Stimulated activated CD8-positive, alpha-beta memory T cell treated with anti-CD3 and anti-CD28 coated beads, Interleukin-12 subunit alpha, Interleukin-12 subunit beta, amount 100 ng/mL, for 1 hour (primary cell): ENCODE measurements around the gene FAM114A2.

Source experiments
- DNase-seq: peaks from one replicate; pipeline ENCODE4 v3.0.0-alpha.2; 2020; ENCODE audit warnings: low read depth

The FAM114A2 gene

DNA sequence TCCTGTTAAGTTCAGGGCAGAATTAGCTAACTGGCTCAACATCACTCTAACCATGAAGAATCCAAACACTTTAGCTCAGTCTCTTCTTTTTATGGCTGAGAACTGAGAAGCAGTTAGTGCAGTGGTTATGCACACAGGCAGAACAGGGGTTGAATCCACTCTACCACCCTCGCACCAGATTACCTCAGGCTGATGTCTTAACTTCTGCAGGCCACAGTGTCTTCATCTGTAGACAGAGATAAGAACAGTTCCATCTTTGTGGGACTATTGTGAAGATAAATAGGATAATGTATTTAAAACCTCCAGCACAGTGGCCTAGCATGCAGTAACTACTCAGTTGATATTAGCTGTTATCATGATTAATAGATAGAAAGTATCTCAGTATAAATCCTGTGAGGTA, 54.8 kb downstream of the FAM114A2 start:
- no peak for DNase-seq

DNA sequence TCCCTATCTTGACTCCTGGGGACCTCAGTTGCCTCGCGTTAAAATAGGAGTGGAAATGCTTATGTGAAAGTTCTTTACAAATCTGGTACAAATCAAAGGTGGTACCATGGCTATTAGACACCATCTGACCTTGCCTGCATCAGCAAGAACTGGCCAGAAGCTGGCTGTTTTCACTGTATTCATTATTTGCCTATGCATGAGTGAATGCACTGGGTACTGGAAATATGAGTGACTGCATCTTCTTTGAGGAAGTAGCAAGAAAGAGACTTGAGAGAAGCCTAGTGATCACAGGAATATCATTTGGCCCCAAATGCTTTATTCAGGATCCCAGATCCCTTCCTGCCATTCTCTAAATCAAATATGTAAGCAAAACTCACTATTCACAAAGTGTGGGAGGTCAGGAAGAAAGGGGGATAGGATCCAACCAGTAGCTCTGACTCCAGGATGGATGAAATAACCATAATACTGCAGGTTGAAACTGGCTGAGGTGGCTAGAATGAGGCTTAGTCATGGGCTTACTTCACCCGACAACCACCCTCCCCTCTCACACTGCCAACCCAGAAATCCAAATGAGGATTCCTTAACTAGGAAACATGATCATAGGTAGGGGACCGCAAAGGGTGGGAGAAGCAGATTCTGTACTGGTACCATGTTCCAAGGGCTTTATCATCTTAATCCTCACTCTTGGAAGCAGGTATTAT, 56.7 kb downstream of the FAM114A2 start:
- DNase-seq: no peak

DNA sequence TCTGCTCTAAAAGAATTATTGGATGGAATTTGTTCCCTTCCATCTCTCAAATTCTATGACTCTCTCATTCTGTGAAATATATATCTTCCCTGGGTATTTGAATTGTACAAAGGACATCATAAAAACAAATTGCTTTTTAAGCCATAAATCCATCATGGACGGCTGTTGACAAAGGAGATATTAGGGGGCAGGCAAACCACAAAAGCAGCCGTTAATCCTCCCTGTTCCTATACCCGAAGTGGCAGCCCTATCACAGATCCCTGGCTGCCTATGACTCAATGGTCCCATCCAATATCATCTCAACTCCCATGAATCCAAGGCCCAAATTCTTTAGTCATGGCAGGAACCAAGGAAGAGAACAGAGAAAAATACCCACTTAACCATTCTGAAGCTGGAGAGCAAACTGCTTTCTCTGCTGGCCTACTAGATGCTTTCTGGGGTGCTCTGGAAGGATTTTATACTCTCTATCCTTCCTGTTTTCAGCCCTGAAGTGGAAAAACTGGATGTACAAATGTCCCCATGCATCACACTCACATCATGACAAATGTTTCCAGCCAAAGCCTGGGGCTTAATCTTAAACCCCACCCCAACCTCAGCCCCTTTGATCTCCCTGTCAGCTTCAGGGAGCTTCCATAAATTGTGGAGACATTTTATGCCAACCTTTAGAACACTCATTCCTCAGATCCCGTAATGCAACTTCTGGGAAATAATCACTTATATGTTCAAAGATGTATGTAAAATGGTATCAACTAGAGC, 59.5 kb downstream of the FAM114A2 start:
- DNase-seq: no peak

- DNase-seq: no peak
Observed at GRCh38 chr5:153974813-153975163, 63.9 kb downstream of the FAM114A2 start.

- DNase-seq: no peak
Observed at GRCh38 chr5:153974131-153974812, 64.4 kb downstream of the FAM114A2 start.

- DNase-seq: no peak
Observed at GRCh38 chr5:153972240-153972639, 66.5 kb downstream of the FAM114A2 start.

DNA sequence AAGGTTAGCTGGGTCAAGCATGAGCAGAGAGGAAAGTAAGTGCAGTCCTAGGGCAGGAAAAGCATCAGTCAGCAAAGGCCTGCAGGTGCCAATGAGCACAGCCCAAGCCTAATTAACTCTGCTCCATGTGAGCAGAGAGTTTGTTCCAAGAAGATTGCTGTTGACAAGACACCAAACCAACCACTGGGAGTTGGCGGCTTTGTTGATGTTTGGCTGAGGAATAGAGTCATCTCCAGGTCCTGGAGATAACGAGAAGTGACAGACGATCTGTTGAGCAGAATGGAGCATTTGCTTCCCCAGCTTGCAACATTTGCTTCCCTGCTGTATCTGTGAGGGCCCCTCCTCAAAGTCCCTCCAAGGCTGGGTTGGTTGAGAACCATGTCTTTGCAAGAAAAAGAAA, 68.2 kb downstream of the FAM114A2 start:
- no peak for DNase-seq

DNA sequence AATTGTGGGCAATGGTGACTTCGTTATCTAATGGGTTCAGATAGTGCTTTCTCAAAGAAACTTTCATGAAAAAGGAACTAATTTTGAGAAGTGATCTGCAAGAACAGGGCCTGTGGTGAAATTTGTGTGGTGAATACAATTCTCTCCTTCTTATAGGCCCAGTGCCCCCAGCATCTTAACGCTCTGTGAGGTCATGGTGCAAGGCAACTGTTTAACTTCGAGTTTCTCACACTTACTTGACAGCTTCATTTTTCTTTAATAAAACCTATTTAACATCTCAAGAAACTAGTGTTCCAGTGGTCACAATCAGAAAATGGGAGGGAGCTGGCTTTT, 69.2 kb downstream of the FAM114A2 start:
- DNase-seq: no peak

- no peak for DNase-seq
Observed at GRCh38 chr5:153968761-153969562, 69.7 kb downstream of the FAM114A2 start.

- peak; percentile 11 for DNase-seq
Observed at GRCh38 chr5:153964880-153965645, 73.6 kb downstream of the FAM114A2 start.

GRCh38 chr5:153964191-153964879, 74.4 kb downstream of the FAM114A2 start:
- DNase-seq: no peak

GRCh38 chr5:153960269-153961215, 78.2 kb downstream of the FAM114A2 start:
- DNase-seq: peak; percentile 2

DNA sequence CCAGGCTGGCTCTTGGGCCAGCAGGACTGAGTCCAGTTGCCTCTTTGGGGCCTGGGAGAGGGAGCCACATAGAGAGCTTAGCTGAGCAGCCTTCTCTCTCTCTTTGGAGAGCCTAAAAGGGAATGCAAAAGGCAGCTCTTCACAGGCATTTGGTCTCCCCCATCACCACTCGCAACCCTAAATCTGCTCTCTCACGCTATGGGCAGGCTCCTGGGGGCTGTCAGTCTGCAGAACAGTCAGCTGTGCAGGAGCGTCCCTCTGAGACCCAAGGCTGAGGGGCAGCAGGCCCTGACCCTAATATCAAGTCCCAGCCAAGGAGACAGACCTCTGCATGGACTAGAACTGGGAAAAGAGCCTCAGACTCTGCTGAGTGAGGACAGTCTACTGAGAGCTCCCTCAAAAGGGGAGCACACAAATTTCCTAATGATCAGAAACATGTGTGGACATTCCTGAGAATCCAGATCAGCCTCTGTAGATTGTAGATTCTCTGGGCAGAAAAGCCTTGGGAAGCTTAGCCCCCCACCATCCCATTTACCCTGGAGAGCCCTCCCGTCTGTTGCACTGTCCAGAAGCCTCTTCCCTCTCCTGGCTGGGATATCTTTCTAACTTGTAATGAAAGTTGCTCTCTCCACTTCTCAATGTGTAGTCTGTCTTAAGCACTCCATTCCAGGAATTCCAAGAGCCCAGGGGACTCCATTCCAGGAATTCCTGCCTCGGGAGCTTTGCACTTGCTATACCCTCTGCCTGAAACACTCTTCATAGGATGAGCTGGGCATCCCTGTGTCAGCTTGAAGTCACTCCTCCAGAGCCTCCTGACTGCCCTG, 79.4 kb downstream of the FAM114A2 start:
- DNase-seq: no peak

DNA sequence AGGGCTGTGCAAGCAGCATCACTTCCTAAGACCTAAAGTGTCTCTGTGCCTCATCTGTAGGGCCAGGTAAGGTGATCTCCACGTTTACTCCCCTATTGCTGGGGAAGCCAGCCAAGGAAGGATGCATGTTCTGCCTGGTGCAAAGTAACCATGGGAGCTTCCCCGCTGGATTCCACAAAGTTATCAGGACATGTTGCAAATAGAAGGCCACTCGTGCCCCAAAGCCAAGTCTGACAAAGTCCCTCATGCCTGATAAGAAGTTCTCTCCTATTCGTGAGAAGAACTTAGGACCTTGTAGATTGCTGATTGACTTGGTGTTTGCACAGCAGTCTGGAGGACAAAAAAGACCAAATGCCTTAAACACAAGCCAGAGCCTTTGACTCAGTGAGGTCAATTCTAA, 81.5 kb downstream of the FAM114A2 start:
- no peak for DNase-seq

- no peak for DNase-seq
Observed at GRCh38 chr5:153953411-153953810, 85.3 kb downstream of the FAM114A2 start.

GRCh38 chr5:153952893-153953292, 85.8 kb downstream of the FAM114A2 start:
- no peak for DNase-seq

- DNase-seq: no peak
Observed at GRCh38 chr5:153952057-153952456, 86.7 kb downstream of the FAM114A2 start.

DNA sequence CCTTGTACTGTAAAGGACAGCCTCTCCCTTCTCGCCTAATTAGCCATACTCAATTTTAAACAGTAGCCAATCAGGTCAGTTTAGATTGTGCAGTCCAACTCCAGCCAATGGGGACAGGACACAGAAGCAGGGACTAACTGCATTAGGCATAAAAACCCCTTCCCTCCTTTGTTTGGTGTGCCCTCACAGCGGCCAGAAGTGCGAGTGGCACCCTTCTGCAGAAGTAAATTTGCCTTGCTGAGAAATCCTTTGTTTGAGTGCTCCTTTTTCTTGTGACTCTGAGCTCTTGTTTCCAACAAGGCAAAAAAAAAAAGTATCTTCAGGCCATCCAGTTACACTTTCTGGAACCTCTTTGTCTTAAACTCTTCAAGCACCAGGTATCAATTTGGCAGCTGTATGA, 97.4 kb downstream of the FAM114A2 start:
- DNase-seq: no peak
